Tibial artery (tissue), 4 donors: ENCODE results near the gene RASD1.

Experiments used
- DNase-seq, 2 donors: peaks; one replicate each; pipeline ENCODE4 v3.0.0-alpha.2; 2019
- H3K27ac ChIP-seq, 2 donors: fragments of 200-600 bp; sonication (generic) in 1 of 2; 1 replicate in 1 of 2; 2 replicates in 1 of 2; pipeline ENCODE4 v1.5.1; 2018 to 2019; ENCODE audit warnings: mild to moderate bottlenecking in 1 of 2
- H3K27me3 ChIP-seq, 2 donors: fragments of 200-600 bp; sonication (generic) in 1 of 2; one replicate each; pipeline versions ENCODE4 v1.5.1 to v1.6.0; 2016 to 2019
- H3K36me3 ChIP-seq, 3 donors: fragments of 200-600 bp; sonication (generic) in 2 of 3; one replicate each; pipeline ENCODE4 v1.5.1; 2016 to 2019; ENCODE audit warnings: mild to moderate bottlenecking in 2 of 3
- H3K4me1 ChIP-seq, 4 donors: fragments of 200-600 bp; sonication (generic) in 2 of 4; 1 replicate in 3 of 4; 2 replicates in 1 of 4; pipeline ENCODE4 v1.5.1; 2016 to 2019
- H3K4me3 ChIP-seq, 2 donors: fragments of 200-600 bp; sonication (generic) in 1 of 2; 1 replicate in 1 of 2; 2 replicates in 1 of 2; pipeline ENCODE4 v1.5.1; 2018 to 2019; ENCODE audit warnings: mild to moderate bottlenecking in 2 of 2
- H3K9me3 ChIP-seq, 3 donors: fragments of 200-600 bp; sonication (generic) in 1 of 3; one replicate each; pipeline ENCODE4 v1.5.1; 2016 to 2019
- intact Hi-C: fragments of 100-400 bp; cut with DNase I; formaldehyde crosslinking; loops from one replicate; pipeline ENCODE4 v1.15.0; 2023; ENCODE audit warnings: low total_unique reads
- TF ChIP-seq, protein P1 (sequence below), 2 experiments: fragments of 200-600 bp in 1 of 2; fragments of 450-650 bp in 1 of 2; IDR thresholded peaks; one replicate each; pipeline ENCODE4 v1.5.1; 2017 to 2019; ENCODE audit warnings: antibody characterized with exemption in 2 of 2, mild to moderate bottlenecking in 1 of 2, moderate library complexity in 1 of 2

The RASD1 gene

DNA sequence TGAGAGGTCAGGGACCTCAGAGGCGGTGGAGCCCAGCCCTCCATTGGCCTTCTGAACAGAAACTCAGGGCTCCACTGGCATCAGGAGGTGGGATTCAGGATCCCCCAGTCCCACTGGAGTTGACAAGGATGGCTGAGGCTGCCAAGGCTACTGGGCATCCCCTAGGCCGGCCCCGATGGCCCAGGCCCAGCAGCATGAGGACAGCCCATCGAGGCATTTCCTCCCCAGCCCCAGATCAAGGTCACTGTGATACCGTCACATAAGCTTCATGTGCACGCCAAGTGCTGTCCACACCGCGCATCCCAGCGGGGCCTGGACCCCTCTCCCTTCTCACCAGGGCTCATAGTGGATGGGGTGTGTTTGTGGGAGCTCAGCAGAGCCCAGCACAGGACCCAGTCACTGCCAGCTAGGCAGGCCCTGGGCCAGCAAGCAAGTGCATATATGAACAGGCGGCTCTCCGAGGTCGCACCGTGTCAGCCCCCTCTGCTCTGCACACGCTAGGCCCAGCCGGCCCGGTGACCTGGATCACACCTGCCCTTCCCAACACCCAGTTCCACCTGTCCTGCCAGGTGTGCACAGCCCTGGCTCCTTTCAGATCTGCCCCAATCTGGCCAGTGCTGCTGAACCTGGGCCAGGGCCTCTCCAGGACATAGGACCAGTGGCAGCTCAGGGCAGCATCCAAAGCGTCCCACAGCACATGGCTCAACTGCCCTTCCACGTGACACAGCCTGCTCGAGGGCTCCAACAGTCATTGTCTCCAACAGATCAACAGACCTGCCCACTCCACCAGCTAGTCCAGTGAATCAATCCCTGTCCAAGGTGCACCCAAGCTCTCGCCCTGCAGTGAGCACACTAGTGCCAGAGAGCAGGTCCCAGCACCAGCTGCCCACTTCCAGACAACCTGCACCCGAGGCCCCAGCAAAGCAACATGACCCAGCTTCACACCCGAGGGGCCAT lies 32.8 kb upstream of the RASD1 start:
- no peaks in the 10 kb centered on the region for H3K9me3 ChIP-seq
- intact Hi-C loops = no loop called here
- no peak for DNase-seq
- H3K4me1 ChIP-seq = no peaks in the 10 kb centered on the region
- TF ChIP-seq, protein P1, sequence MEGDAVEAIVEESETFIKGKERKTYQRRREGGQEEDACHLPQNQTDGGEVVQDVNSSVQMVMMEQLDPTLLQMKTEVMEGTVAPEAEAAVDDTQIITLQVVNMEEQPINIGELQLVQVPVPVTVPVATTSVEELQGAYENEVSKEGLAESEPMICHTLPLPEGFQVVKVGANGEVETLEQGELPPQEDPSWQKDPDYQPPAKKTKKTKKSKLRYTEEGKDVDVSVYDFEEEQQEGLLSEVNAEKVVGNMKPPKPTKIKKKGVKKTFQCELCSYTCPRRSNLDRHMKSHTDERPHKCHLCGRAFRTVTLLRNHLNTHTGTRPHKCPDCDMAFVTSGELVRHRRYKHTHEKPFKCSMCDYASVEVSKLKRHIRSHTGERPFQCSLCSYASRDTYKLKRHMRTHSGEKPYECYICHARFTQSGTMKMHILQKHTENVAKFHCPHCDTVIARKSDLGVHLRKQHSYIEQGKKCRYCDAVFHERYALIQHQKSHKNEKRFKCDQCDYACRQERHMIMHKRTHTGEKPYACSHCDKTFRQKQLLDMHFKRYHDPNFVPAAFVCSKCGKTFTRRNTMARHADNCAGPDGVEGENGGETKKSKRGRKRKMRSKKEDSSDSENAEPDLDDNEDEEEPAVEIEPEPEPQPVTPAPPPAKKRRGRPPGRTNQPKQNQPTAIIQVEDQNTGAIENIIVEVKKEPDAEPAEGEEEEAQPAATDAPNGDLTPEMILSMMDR (IDR thresholded peaks at IDR 0.05) = no peak
- no peak overlapping the region for H3K27ac ChIP-seq
- H3K27me3 ChIP-seq = no peaks in the 10 kb centered on the region
- H3K36me3 ChIP-seq = no peaks in the 10 kb centered on the region
- H3K4me3 ChIP-seq = no peak overlapping the region

DNA sequence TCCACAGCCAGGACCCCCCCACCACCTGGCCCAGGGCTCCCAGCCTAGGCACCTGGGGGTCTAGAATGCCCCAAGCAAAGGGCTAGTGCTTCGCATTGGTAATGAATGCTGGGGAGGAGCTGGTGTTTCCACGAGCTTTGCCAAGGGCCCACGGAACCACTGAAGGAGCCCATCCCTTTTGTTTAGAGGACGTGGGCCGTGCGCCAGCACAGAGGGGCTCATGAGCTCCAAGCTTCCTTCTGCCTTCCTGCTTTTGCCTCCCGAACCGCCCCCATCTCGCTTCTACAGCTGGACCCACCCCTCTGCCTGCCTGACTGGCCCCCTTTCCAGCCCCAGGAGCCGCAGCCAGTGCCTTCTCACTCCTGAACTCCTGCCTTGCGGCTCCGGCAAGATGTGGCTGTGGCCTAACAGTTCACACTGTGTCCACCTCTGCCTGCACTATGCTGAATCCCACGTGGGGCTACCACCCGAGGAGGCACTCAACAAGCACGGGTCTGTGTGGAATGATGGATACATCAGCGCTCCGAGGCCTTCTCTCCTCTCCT lies 31.8 kb upstream of the RASD1 start:
- H3K4me1 ChIP-seq = no peaks in the 10 kb centered on the region
- H3K27me3 ChIP-seq = no peaks in the 10 kb centered on the region
- no peak overlapping the region for H3K4me3 ChIP-seq
- H3K9me3 ChIP-seq = no peaks in the 10 kb centered on the region
- no peak overlapping the region for H3K27ac ChIP-seq
- no peaks in the 10 kb centered on the region for H3K36me3 ChIP-seq
- TF ChIP-seq, protein P1 (IDR thresholded peaks at IDR 0.05) = no peak
- intact Hi-C loops = no loop called here
- no peak for DNase-seq

DNA sequence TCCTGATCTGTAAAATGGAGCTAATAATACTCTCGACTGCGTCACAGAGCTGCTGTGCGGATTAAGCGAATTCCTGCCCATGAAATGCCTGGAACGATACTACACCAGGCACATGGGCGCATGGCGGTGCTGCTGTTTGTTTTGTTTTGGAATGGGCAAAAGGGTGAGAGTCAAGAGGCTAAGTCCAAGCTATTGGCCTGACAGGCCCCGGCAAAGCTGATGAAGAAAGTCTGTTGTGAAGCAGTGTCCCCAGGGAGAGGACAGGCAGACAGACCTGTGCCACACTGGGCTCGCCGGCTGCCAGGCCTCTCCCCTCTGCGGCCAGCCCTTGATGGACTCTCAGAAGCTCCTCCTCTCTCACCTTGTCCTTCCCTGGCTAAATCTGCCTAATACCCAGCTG lies 31.3 kb upstream of the RASD1 start:
- Histone ChIP-seq H3K27ac (no peak overlapping the region), H3K4me3 (no peak overlapping the region), H3K36me3 (no peaks in the 10 kb centered on the region), H3K27me3 (no peaks in the 10 kb centered on the region), H3K9me3 (no peaks in the 10 kb centered on the region), H3K4me1 (no peaks in the 10 kb centered on the region)
- TF ChIP-seq, protein P1 (IDR thresholded peaks at IDR 0.05) = no peak
- DNase-seq = no peak
- intact Hi-C loops = no loop called here

DNA sequence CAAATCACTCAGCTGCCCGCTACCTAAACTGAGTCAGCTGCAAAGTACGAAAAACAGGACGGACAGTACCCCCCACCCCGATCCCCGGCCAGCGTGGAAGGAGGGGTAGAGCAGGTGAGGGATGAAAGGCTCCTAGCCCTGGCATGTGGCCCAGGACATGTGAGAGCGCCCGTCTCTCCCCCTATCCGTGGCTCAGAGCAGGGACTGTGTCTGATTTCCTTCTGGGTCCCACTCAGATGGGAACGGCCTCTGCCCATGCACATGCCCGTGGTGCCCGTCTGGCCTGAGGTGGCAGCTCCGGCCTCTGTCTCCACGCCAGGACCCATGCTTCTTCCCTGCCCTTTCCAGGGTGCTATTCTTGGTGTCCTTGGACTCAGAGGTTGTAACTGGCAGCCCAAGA lies 30.2 kb upstream of the RASD1 start:
- no peaks in the 10 kb centered on the region for H3K9me3 ChIP-seq
- TF ChIP-seq, protein P1 (IDR thresholded peaks at IDR 0.05) = no peak
- H3K4me1 ChIP-seq = no peaks in the 10 kb centered on the region
- no peak for DNase-seq
- no peak overlapping the region for H3K27ac ChIP-seq
- H3K4me3 ChIP-seq = no peak overlapping the region
- H3K36me3 ChIP-seq = no peaks in the 10 kb centered on the region
- no peaks in the 10 kb centered on the region for H3K27me3 ChIP-seq
- intact Hi-C loops = no loop called here

DNA sequence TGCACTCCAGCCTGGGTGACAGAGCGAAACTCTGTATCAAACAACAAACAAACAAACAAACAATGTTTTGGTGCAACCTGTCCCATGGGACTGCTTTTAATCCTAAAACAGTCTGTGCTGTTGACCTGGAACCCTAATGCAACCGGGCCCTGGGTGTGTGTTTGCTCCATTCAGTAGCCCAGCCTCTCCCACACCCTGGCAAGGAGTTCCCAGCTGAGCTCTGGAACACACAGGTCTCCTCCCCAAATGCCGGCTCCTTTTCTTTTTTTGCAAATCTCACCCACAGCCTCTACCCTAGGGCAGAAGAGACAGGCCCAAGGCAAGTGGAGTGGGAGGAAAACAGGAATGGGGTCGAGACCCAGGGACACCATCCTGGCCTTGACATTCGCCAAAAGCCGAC lies 29.8 kb upstream of the RASD1 start:
- Histone ChIP-seq H3K9me3 (no peaks in the 10 kb centered on the region), H3K27me3 (no peaks in the 10 kb centered on the region), H3K4me3 (no peak overlapping the region), H3K36me3 (peaks cover 0 to 4% (median 0%) of the 10 kb centered on the region in 3 donors), H3K4me1 (no peaks in the 10 kb centered on the region), H3K27ac (no peak overlapping the region)
- DNase-seq = no peak
- intact Hi-C loops = no loop called here
- TF ChIP-seq, protein P1 (IDR thresholded peaks at IDR 0.05) = no peak
